ACC112 (cell line): ENCODE results near the gene LILRA1.
"Not testable (repeated sequence)": the region's sequence is repeated elsewhere in the genome, so short reads cannot be mapped to it uniquely, and the experiment has no call there.

Experiments used
- H2AFZ ChIP-seq: fragments of 200-600 bp; sonication (generic); one replicate; pipeline ENCODE4 v1.6.0; 2017; ENCODE audit warnings: antibody characterized with exemption, low read length; ENCODE audit not compliant: unreplicated experiment
- H3K27ac ChIP-seq: fragments of 200-600 bp; sonication (generic); 2 replicates; pipeline ENCODE4 v1.5.1; 2014; ENCODE audit warnings: low read depth, mild to moderate bottlenecking, antibody characterized with exemption, low read length, moderate library complexity
- H3K27me3 ChIP-seq: fragments of 200-600 bp; sonication (generic); 2 replicates; pipeline ENCODE4 v1.6.1; 2014; ENCODE audit warnings: mild to moderate bottlenecking, antibody characterized with exemption, low read length, moderate library complexity, mixed read lengths; ENCODE audit not compliant: insufficient read depth
- H3K36me3 ChIP-seq: fragments of 200-600 bp; sonication (generic); 2 replicates; pipeline ENCODE4 v1.6.1; 2016; ENCODE audit warnings: mild to moderate bottlenecking, antibody characterized with exemption, low read length, moderate library complexity, mixed read lengths; ENCODE audit not compliant: insufficient read depth
- H3K4me1 ChIP-seq: fragments of 200-600 bp; sonication (generic); one replicate; pipeline ENCODE4 v1.6.1; 2016; ENCODE audit warnings: low read length, mixed read lengths; ENCODE audit not compliant: insufficient read depth, unreplicated experiment, control insufficient read depth
- H3K4me3 ChIP-seq: fragments of 200-600 bp; sonication (generic); 2 replicates; pipeline ENCODE4 v1.5.1; 2014; ENCODE audit warnings: mild to moderate bottlenecking, low read depth, low read length
- H3K79me2 ChIP-seq: fragments of 200-600 bp; sonication (generic); one replicate; pipeline ENCODE4 v1.6.0; 2016; ENCODE audit warnings: low read length; ENCODE audit not compliant: control insufficient read depth, unreplicated experiment, insufficient read depth

Gene LILRA1

DNA sequence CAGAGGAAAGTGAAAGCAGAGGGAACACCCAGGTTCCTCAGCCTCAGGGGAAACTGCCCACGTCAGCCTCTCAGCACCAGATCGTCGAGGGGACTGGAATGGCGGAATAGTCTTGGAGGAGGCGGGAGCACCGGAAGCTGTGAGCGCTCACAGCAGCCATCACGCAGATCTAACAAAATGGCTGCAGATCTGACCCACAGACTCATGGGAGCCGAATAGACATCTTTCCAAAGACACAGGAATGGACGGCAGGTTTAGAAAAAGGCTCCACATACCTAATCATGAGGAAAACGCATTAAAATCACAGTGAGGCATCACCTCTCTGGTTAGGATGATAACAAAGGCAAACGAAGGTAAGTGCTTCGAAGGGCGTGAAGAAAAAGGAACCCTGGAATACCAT lies 31.6 kb upstream of the LILRA1 start:
- Histone ChIP-seq H2AFZ (peak overlapping the region; percentile 60), H3K27me3 (no peaks in the 10 kb centered on the region)

DNA sequence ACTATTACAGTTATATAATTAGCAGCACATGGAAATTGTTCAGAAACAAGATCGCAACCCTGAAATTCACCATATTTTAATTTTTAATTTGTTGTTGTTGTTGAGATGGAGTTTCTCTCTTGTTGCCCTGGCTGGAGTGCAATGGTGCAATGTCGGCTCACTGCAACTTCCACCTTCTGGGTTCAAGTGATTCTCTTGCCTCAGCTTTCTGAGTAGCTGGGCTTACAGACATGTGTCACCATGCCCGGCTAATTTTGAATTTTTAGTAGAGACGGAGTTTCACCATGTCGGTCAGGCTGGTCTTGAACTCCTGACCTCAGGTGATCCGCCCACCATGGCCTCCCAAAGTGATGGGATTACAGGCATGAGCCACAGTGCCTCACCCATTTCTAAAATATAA lies 30.2 kb upstream of the LILRA1 start:
- H3K27me3 ChIP-seq, H3K27ac ChIP-seq, H3K4me1 ChIP-seq, H3K4me3 ChIP-seq, H2AFZ ChIP-seq, H3K36me3 ChIP-seq, H3K79me2 ChIP-seq: not testable (repeated sequence)

More for the DNA sequence above, 31.6 kb upstream of the LILRA1 start:
- Histone ChIP-seq H3K36me3 (no peaks in the 10 kb centered on the region), H3K79me2 (no peaks in the 10 kb centered on the region), H3K27ac (no peak overlapping the region), H3K4me3 (no peak overlapping the region; the same call in 1 of the 2 replicates), H3K4me1 (no peaks in the 10 kb centered on the region)

DNA sequence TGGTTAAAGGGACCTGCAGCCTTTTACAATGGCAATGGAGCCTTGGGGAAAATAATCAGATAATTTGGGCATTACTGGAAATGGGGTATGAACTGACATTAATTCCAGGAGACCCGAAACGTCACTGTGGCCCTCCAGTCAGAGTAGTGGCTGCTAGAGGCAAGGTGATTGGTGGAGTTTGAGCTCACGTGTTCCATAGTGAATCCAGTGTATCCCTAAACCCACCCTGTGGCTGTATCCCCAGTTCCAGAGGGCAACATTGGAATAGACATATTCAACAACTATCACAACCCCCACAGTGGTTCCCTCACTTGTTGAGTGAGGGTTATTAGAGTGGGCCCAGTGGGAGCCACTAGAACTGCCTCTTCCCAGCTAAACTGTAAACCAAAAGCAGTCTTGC lies 23.1 kb upstream of the LILRA1 start:
- Histone ChIP-seq H3K27me3 (no peaks in the 10 kb centered on the region), H3K79me2 (no peaks in the 10 kb centered on the region), H3K36me3 (no peaks in the 10 kb centered on the region), H3K4me3 (no peak overlapping the region), H2AFZ (no peak overlapping the region), H3K4me1 (no peaks in the 10 kb centered on the region), H3K27ac (no peak overlapping the region)

DNA sequence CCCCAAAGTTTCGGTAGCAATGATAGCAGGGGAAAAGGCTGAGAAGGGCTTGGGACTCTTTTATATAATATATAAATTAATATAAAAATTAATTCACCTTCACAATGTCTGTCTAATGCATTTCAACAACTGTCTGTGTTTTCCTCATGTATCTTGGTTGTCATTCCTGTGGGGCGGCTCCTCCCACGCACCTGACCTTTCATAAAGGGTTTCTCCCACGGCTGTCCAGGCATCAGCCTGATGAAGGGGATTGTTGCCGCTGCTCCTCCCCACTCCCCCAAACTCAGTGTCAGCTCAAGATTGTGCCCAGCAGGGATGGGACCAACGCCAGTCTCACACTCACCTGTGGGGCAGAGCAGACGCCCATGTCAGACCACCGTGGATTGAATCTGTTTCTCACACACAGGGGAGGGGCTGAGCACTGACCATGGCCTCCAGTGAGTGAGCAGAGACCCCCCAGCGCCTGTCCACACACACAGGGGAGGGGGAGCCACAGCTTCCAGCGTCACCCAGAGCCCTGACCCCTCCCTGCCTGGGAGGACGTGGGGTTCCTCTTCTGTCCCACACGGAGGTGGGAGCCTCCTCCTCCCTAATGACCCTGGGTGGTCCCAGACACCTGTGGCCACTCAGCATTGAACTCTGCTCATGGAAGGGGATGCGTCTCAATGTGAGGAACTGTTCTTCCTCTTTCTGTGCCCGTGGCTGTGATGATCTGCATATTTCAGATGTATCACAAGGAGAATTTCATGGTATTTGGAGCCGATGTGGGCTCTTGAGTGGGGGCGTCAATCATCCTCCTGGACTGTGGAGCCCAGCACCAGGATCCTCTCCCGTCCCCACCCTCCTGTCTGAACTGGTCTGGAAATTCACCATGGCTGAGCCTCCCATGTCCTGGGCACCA lies 21.5 kb upstream of the LILRA1 start:
- H3K36me3 ChIP-seq, H3K4me1 ChIP-seq, H3K4me3 ChIP-seq, H3K27ac ChIP-seq, H2AFZ ChIP-seq, H3K27me3 ChIP-seq, H3K79me2 ChIP-seq: not testable (repeated sequence)

DNA sequence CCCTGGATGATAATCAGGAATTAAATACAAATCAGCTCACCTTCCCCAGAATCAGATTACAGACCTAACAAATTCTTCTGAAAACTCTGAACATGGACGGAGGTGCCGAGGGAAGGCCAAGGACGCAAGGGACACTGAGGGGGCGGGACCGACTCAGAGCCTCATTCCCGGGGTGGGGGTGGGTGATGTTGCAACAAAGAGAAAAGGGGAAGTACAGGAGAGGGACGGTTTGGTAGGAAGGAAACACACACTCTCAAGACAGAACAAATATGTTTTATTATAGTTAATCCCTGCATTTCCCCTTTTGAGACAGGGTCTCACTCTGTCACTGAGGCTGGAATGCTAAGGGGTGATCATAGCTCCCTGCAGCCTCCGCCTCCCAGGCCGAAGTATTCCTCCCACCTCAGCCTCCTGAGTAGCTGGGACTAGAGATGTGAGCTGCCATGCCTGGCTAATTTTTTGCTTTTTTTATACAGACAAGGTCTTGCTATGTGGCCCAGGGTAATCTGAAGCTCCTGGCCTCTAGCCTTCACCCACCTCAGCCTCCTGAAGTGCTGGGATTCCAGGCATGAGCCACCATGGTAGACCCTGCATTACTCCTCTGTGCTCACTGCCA lies 20.6 kb upstream of the LILRA1 start:
- Histone ChIP-seq H2AFZ (no peak overlapping the region), H3K79me2 (no peaks in the 10 kb centered on the region), H3K4me3 (no peak overlapping the region), H3K36me3 (no peaks in the 10 kb centered on the region), H3K27me3 (no peaks in the 10 kb centered on the region), H3K27ac (no peak overlapping the region), H3K4me1 (no peaks in the 10 kb centered on the region)

DNA sequence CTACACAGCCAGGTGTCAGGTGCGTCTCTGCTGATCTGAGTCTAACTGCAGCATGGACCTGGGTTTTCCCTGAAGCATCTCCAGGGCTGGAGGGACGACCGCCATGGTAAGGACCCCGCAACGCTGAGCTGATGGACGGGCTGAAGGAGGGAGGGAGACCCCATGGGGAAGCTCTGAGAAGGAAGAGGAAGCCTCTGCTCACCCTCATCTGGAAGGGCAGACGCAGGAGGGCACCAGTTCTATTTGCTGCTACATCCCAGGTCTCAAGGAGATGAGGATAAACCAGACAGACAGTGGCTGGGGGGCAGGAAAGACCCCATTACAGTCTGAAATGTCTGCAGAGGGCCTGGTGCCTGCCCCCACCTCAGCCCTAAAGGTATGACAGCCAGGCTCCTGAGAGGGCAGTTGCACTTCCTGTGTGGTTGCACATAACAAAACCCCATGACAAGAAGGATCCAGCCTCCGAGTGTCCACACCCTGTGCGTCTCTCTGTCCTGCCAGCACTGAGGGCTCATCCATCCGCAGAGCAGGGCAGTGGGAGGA lies 20.0 kb upstream of the LILRA1 start, which contains the start of gene LILRA2:
LILRA2 (plus strand) TSS at position 461 of the 543 bp plus-strand sequence. CDS start 89 bp downstream, outside the sequence.
- Histone ChIP-seq H3K36me3 (no peaks in the 10 kb centered on the region), H2AFZ (no peak within 1 kb of the TSS), H3K4me1 (no peaks in the 10 kb centered on the region), H3K79me2 (no peaks in the 10 kb centered on the region), H3K27ac (no peak within 1 kb of the TSS), H3K27me3 (no peaks in the 10 kb centered on the region), H3K4me3 (no peak within 1 kb of the TSS)

DNA sequence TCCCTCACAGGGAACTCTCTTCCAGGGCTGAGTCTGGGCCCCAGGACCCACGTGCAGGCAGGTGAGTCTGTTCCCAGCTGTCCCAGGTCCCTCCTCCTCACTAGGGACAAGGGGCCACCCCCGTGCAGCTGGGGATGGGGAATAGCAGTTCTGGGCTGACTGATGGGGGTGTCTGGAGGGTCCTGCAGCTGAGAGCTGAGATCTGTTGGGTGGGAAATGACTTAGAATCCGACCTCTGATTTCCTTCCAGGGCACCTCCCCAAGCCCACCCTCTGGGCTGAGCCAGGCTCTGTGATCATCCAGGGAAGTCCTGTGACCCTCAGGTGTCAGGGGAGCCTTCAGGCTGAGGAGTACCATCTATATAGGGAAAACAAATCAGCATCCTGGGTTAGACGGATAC lies 19.4 kb upstream of the LILRA1 start:
- H3K27me3 ChIP-seq = no peaks in the 10 kb centered on the region
- no peaks in the 10 kb centered on the region for H3K79me2 ChIP-seq
- H3K27ac ChIP-seq = no peak overlapping the region
- H3K4me3 ChIP-seq = no peak overlapping the region
- no peak overlapping the region for H2AFZ ChIP-seq
- H3K4me1 ChIP-seq = no peaks in the 10 kb centered on the region
- H3K36me3 ChIP-seq = no peaks in the 10 kb centered on the region

DNA sequence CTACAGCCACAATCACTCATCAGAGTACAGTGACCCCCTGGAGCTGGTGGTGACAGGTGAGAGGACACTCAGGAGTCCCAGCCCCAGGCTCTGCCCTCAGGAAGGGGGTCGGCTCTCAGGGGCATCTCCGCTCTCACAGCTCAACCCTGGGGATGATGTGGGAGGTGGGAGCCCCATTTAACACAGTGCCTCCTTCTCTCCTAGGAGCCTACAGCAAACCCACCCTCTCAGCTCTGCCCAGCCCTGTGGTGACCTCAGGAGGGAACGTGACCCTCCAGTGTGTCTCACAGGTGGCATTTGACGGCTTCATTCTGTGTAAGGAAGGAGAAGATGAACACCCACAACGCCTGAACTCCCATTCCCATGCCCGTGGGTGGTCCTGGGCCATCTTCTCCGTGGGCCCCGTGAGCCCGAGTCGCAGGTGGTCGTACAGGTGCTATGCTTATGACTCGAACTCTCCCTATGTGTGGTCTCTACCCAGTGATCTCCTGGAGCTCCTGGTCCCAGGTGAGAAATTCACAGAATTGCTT lies 18.8 kb upstream of the LILRA1 start:
- Histone ChIP-seq H3K36me3 (no peaks in the 10 kb centered on the region), H3K27ac (no peak overlapping the region), H3K4me1 (no peaks in the 10 kb centered on the region), H2AFZ (no peak overlapping the region), H3K27me3 (no peaks in the 10 kb centered on the region), H3K4me3 (no peak overlapping the region), H3K79me2 (no peaks in the 10 kb centered on the region)

DNA sequence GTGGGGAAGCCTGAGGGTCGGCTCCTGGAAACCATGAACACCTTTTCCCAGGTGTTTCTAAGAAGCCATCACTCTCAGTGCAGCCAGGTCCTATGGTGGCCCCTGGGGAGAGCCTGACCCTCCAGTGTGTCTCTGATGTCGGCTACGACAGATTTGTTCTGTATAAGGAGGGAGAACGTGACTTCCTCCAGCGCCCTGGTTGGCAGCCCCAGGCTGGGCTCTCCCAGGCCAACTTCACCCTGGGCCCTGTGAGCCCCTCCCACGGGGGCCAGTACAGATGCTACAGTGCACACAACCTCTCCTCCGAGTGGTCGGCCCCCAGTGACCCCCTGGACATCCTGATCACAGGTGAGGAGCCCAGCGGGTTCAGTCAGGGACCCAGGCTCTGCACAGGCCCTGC lies 18.2 kb upstream of the LILRA1 start:
- H3K36me3 ChIP-seq, H3K27me3 ChIP-seq, H3K79me2 ChIP-seq, H2AFZ ChIP-seq, H3K4me3 ChIP-seq, H3K27ac ChIP-seq, H3K4me1 ChIP-seq: not testable (repeated sequence)

DNA sequence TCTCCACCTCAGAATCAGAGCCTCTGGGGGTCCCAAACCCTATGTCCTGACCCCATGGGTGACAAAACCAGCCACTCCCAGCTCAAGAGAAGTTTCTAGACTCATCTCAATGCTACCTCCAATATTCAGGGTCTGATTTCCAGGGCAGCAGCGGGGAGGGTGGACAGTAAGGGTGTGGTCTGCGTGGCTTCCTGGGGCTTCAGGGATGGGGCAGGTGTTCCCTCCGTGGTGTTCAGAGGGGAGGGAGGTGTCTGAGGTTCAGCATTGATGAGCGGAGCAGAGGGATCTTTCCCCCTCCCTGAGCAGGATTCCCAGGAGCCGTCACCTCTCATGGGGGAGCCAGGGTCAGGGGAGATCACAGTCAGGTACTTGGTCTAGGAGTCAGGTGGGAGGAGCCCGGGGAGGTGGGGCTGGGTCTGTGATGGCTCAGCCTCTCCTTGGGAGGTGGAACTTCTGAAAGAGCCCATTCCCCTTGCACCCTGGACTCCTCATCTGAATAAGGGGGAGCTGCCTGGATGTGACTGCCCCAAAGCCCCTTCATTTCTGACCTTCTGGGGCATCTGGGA lies 16.9 kb upstream of the LILRA1 start:
- no peak overlapping the region for H2AFZ ChIP-seq
- H3K4me1 ChIP-seq = no peaks in the 10 kb centered on the region
- no peak overlapping the region for H3K4me3 ChIP-seq
- no peaks in the 10 kb centered on the region for H3K36me3 ChIP-seq
- no peaks in the 10 kb centered on the region for H3K79me2 ChIP-seq
- H3K27me3 ChIP-seq = no peaks in the 10 kb centered on the region
- no peak overlapping the region for H3K27ac ChIP-seq
